Measurements from ENCODE around the gene LYPD4.

Gene LYPD4, protein sequence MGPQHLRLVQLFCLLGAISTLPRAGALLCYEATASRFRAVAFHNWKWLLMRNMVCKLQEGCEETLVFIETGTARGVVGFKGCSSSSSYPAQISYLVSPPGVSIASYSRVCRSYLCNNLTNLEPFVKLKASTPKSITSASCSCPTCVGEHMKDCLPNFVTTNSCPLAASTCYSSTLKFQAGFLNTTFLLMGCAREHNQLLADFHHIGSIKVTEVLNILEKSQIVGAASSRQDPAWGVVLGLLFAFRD

DNA sequence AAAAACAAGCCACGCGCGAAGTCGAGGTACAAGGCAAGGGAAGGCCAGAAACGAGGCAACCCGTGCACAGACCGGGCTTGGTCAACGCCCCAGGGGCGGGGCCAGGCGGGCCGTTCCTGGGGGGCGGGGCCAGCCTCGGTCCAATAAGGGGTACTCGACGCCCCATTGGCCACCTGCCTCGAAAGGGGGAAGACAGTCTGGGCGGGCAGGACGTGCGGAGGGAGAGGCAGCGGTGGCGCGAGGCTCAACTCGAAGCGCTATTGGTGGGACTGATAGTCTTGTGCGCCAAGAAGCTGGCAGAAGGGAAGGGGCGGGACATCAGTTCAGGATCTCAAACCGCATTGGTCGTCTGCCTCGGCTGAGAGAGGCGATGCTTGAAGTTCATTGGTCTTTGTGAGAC lies at the start of gene LYPD4:
Gene LYPD4 (minus strand): TSS at position 83 of the 400 bp plus-strand sequence. CDS start 5,398 bp downstream, outside the sequence.
- no peak for DNase-seq (ENCODE audit: low read depth, low spot score)

DNA sequence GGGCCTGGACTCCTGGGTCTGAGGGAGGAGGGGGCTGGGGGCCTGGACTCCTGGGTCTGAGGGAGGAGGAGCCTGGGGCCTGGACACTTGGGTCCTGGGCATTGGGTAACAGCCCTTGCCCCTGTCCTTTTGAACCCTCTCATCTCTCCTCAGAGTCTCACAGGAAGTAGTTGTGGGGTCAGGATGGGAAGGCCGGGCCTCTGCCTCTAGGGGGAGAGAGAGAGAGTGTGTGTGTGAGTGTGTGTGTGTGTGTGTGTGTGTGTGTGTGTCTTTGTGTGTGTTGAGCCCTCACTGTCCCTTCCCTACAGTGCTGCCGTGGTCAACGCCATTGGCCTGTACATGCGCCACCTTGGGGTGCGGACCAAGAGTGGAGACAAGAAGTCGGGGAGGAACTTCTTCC lies 49.4 kb upstream of the LYPD4 start:
- no peak for DNase-seq (ENCODE audit: low read depth, low spot score)

DNA sequence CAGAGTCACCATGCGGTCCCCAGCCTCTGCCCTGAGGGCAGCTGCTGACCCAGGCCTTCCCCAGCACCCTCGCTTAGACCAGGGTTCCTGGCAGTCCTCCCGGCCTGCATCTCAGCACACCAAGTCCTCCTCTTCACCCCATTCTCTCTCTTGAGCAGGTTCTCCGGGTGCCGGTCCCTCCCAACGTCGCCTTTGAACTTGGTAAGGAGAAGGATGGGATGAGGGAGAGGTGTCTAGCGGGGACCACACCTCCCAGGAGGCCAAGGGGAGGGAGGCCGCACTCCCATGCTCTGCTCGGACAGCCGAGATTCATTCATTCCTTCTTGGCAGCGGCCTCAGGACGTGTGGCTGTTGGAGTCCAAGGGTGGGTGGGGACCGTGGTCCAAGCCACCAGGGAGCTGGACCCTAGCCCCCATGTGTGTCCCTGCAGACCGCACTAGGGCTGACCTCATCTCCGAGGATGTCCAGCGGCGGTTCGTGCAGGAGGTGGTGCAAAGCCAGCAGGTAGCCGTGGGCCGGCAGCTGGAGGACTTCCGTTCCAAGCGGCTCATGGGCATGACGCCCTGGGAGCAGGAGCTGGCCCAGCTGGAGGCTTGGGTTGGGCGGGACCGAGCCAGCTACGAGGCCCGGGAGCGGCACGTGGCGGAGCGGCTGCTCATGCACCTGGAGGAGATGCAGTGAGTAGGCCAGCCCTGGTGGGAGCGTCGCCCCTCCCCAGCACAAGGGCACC lies 47.9 kb upstream of the LYPD4 start:
- no peak for DNase-seq (ENCODE audit: low read depth, low spot score)

DNA sequence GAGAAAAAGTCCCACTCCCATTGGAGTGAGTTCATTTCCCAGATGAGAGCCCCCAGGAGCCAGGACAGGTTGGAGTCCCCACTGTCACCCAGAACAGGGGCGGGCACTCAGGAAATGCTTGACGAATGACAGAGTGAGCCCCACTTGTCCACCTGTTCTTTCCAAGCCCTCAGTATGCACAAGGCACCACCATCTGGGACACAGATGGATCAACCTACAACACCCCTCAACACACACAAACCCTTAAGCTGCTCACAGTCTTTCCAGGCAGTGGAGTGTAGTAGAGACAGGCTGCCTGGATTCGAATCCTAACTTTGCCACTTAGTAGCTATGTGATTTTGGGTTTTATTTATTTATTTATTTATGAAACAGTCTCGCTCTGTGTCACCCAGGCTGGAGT lies 46.5 kb upstream of the LYPD4 start:
- no peak for DNase-seq (ENCODE audit: low read depth, low spot score)

DNA sequence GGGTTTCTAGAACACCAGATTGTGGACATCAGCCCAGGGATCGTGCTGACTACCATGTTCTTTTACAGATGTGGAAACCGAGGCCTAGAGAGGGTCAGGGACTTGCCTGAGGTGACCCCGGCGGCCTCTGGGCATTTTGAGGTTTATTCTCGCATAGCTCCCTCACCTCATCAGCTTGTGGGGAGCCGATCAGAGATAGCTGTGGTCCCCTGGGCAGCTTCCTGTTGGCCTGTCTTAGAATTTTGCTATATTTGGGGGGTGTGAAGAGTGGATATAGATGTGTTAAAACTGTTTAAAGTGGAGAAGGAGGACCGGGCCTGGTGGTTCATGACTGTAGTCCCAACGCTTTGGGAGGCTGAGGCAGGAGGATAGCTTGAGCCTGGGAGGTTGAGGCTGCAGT lies 45.4 kb upstream of the LYPD4 start:
- no peak for DNase-seq (ENCODE audit: low read depth, low spot score)

DNA sequence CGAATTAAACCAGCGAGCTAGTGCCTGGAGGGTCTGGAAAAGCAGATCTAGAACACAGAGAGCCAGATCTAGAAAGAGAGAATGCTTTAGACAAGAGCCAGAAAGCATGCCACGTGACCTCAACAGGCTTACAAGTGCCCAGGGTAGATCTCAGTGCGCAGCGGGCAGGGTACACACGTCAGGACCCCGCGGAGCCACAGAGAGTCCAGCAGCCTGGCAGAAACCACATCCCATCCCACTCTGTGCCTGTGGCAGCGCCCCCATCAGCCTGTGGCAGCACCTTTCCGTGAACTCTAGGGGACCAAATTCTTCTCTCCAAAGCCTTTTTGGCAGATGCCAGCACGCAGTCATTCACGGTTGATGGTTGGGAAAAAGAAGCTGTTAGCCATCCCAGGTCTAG lies 44.4 kb upstream of the LYPD4 start:
- no peak for DNase-seq (ENCODE audit: low read depth, low spot score)

DNA sequence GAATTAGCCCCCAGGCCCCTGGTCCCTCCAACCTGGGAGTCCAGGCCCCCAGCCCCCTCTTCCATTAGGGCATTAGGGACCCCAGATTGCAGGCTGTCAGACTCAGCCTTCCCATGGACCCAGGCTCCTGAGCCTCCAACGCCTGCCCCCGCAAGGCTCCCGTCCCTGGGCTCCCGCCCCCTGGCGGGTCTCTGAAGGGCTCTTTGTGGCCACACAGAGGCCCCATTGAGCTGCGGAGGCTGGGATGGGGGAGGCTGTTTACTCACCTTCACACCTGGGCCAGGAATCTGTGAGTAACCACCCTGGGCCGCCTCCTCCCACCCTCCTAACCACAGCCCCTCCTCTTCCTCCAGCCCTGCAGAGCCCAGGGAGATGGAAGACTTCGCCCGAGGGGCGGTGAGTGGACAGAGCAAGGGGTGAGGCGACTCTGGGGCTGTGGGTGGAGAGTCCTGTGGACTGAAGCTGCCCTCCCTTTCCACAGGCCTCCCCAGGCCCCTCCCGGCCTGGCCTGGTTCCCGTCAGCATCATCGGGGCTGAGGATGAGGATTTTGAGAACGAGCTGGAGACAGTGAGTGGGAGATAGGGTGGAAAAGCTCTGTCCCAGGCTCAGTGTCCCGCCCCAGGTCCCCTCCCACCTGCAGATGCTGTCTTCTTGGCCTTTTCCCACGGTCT lies 43.4 kb upstream of the LYPD4 start:
- DNase-seq (ENCODE audit: low read depth, low spot score), result no peak

DNA sequence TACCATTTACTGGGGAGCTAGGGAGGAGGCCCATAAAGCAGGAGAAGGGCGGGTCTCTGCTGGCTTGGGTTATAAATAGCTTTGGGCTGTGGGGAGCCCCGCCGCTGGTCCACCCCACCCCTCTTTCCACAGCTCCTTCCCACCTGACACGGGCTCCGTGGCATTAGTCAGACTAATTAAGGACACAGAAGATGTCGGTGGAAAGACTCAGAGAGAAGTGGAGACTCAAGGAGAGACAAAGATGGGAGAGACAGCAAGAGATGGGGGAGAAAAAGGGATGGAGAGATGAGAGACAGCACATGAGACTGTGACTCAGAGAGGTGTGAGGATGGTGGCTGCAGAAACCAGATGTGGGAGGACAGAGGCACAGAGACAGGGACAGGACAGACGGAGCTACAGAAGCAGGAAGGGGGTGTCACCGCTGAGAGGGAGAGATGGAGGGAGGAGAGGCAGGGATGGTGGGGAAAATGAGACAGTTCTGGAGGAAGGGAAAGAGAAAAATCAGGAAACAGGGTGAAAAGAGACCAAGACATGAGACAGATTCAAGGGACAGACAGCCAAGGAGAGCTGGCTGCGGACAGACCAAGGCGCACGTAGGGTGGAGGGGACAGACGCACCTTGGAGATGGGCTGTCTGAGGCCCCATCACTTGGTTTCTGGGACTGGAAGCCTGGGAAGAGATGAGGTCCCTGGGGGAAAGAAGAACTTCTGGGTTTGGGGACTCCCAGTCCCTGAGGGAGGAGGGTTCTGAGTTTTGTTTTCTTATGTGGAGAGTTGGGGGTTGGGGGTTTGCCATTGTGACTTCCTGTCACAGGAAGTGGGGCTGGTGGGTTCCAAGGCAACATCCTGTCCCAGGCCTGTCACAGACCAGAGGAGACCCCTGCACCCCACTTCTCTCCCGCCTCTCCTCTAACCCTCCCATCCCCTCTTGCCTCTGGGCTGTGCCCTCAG lies 42.6 kb upstream of the LYPD4 start:
- no peak for DNase-seq (ENCODE audit: low read depth, low spot score)

DNA sequence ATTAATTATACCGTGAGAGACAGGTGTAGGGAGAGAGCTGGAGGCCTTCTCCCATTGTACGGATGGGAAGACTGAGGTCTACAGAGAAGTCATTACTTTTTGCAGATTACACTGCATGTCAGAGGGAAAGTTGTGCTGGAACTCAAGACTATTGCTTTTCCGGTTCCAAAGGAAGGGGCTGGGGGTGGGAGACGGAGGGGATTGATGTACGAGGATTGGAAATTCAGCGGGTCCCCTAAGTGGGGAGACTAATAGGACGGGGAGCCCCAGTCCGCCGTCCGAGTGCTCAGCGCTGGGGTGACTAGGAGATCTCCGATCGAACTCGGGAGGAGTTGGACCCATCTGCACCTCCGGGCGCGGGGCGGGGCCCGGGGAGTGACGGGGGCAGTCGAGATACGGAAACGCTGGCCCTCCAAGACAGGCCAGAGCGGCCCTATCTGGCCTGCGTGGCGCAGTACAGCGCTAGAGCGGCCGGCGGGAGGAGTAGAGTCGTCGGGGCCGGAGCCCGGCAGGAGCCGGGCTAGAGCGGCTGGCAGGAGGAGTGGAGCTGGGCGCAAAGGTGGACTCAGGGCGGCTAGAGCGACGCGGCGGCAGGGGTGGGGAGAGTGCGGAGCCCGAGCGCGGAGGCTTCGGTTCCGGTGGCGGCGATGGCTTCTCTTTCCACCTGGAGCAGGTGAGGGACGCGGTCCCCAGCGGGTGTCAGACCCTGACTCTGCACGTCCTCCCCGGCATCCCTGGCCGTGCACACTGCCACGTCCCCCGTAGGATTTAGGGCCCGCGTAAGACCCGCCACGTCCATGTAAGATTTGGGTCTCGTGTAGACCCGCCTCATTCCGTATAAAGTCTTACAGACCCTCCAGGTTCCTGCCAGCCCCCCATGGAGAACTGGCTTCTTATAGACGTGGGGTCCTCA lies 39.6 kb upstream of the LYPD4 start:
- DNase-seq (ENCODE audit: low read depth, low spot score), result peak; percentile 83

DNA sequence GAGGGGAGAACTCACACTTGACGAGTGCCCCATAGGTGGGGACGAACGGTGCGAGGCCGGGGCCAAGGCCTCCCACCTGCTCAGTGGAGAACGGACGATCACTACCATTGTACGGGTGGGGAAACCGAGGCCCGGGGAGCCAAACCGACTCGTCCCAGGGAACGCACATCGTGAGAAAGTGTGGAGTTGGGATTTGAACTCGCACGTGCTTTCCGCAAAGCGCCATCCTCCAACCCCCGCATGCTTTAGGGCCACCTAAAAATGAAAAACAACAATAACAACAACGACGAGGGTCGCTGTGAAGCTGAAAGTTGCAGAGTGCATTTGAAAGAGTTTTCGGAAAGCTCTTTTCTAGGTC lies 39.0 kb upstream of the LYPD4 start:
- DNase-seq (ENCODE audit: low read depth, low spot score), result no peak

DNA sequence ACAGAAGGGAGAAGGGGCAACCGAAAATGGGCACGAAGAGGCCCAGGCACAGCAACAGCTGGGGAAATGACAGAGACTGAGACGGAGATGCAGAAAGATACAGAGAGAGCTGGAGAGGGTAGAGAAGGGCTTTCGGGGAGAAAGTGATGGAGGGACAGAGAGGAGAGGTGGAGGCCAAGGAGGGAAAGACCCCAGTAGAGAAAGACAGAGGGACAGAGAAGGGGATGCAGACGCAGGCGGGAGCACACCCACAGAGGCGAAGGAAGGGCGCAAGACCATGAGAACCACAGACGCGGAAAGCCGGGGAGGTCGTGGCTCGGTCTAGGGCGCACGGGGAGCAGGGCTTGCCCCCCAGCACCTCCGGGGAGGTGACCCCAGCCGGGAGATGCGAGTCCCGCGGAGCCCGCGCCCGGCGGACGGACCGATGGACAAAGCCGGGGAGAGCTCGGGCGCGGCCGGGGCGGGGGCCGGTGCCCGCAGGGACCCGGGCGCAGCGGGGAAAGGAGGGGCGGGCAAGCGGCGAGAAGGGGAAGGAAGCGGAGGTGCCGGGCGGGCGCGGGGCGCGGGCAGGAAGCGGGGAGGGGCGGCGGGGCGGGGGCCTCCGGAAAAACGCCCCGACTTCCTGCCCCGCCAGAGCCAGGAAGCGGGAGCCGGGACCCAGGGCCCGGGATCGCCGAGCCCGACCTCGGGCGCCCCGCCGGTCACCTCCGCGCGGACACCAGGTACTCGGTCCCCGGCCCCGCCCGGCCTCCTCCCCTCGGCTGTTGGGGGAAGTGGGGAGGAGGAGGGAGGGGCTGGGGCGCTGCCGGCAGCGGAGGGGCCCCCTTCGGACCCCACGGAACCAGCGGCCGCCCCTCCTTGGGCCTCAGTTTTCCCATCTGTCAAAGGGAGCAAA lies 38.3 kb upstream of the LYPD4 start, which contains the start of gene ARHGEF1:
Gene ARHGEF1 (plus strand): TSS at position 617 of the 895 bp plus-strand sequence. CDS start 4,899 bp downstream, outside the sequence.
- DNase-seq (ENCODE audit: low read depth, low spot score), result no peak

DNA sequence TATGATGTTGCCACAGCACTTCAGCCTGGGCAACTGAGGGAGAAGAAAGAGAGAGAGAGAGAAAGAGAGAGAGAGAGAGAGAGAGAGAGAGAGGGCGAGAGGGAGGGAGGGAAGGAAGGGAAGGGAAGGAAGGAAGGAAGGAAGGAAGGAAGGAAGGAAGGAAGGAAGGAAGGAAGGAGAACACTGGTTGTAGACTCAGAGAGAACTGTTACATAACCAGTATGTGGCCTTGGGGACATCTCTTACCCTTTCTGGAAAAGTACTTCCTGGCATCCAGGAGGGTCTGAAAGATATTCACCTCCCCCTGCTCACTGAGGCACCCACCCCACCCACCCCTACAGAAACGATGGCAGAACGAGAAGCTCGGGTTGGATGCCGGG lies 35.8 kb upstream of the LYPD4 start:
- no peak for DNase-seq (ENCODE audit: low read depth, low spot score)

DNA sequence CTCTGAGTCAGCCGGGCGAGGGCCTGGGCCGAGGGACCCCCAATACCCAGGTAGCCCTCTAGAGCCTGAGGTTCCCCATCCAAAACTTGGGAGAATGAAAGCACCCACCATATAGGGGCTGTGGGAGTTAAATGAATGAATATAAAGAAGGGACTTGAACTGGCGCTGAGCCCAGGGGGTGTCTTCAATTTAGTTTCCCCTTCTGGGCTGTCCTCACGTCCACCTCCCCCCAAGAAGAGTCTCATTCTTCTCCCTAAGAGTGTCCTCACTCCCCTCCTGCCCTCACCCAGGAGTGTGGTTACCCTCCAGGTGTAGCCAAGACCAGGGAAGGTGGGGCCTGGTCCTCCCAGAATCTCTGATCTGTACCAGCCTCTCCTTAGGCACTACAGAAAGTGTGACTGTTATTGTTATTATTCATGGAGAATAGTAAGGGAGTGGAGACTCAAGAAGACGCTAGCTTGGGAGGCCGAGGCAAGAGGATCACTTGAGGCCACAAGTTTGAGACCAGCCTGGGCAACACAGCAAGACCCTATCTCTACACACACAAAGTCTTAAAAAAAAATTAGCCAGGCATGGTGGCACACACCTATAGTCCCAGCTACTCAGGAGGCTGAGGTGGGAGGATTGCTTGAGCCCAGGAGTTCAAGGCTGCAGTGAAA lies 35.3 kb upstream of the LYPD4 start:
- no peak for DNase-seq (ENCODE audit: low read depth, low spot score)

DNA sequence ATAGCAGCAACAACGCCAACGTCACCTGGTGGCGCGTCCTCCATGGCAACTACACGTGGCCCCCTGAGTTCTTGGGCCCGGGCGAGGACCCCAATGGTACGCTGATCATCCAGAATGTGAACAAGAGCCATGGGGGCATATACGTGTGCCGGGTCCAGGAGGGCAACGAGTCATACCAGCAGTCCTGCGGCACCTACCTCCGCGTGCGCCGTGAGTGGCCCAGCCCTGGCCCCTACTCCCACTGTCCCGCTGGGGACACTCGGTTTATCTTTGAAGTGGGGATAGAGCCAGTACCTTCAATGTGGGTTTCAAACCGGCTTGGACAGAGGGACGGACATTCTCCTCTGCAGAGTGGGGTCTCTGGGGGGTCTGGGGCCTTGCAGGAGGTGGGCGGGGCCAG lies 34.6 kb upstream of the LYPD4 start:
- no peak for DNase-seq (ENCODE audit: low read depth, low spot score)

DNA sequence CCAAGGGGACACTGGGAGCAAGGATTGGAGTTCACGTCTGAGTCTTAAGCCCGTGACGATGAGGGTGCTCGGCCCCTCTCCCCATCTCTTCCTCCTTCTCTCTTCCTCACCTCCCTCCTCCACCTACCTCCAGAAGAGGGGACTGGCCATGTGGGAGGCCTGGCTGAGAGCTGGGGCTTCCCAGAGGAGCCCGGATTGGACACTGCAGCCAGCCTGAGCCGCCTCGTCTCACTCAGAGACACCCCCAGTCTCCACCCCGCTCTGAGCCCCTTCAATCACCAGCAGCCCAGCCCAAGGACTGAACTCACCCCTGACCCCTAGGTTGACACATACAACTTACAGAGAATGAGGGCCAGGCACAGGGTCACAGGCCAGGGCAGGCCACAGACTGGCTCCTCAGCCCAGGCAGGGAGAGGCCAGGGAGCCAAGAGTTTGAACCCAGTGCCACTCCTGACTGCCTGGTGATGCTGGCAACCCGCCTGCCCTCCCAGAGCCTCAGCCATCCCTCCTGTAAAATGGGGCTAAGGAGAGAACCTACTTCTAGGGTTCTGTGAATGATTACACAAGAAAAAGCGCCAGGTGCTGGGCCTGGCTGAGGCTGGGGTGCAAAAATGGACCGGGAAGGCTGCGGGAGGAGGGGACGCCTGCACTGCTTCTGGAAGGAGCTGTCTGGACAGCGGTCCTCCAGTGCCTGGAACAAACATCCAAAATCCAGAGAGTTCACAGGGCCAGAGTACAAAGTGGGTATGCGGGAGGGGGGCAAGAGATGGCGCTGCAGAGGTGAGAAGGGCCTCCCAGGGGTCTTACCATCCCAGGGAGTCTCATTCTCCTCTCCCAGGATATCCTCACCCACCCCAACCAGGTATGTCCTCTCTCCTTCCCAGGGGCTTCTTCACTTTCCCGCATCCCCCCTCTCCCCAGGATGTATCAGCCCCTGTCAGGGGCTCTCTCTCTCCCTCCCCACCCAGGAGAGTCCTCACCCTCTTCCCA lies 33.7 kb upstream of the LYPD4 start:
- DNase-seq (ENCODE audit: low read depth, low spot score), result no peak

DNA sequence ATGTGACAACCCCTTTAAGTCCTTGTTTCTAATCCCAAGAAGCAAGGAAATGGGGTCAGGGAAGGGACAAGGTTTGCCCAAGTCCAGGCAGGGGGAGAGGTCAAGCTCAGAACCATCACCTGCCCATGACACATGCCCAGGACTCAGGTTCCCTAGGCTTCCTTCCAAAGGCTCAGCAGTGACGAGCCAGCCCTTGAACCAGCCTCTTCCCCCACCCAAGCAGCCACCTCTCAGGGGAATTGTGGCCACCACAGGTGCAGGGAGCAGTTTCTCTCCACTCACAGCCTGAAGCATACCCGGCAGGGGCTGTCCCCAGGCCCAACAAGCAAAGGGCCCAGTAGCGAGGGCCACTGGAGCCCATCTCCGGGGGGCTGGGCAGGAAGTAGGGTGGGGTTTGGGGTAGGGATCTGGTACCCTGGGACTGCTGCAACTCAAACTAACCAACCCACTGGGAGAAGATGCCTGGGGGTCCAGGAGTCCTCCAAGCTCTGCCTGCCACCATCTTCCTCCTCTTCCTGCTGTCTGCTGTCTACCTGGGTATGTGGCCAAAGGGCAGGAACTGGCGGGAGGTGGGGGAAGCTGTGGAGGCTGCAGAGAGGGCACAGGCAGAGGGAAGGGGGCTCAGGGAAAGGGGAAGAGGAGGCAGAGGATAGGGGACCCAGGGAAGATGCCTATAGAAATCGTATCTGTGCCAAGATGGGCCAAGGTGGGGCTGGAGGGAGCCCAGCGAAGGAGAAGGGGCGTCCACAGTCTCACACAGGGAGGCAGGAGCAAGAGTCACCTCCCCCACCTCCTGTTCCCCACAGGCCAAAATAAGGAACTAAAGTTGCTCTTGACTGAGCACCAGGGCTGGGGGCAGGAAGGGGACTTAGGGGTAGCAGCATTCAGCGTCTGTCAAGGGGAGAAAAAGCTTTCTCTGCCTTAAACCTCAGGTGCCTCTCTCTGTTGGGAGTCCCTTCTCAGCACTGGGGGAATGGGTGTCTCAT lies 32.7 kb upstream of the LYPD4 start, which contains the start of gene CD79A:
Gene CD79A (plus strand): TSS at position 433 of the 986 bp plus-strand sequence. CDS start 26 bp downstream, at position 459.
- no peak for DNase-seq (ENCODE audit: low read depth, low spot score)

Measured in smooth muscle cell of the brain vasculature (primary cell).